Mesendoderm (in vitro differentiated cells): ENCODE data around the gene DIAPH3.

ENCODE experiments used
- DNase-seq: peaks from one replicate; pipeline ENCODE4 v3.0.0; 2013
- H2AK5ac ChIP-seq: 2 replicates; pipeline ENCODE4 v1.6.1; 2013; ENCODE audit warnings: low read length, inconsistent platforms
- H2BK120ac ChIP-seq: 2 replicates; pipeline ENCODE4 v1.6.1; 2013; ENCODE audit warnings: low read depth, mild to moderate bottlenecking, low read length, moderate library complexity, mixed read lengths
- H2BK15ac ChIP-seq: replicated peaks from 2 replicates; pipeline ENCODE4 v1.6.1; 2013; ENCODE audit warnings: low read depth, mild to moderate bottlenecking, moderate library complexity
- H2BK5ac ChIP-seq: 2 replicates; pipeline ENCODE4 v1.6.1; 2013; ENCODE audit warnings: low read length, inconsistent platforms
- H3K18ac ChIP-seq: 2 replicates; pipeline ENCODE4 v1.6.1; 2013; ENCODE audit warnings: mild to moderate bottlenecking, low read length, mixed read lengths
- H3K23ac ChIP-seq: one replicate; pipeline ENCODE4 v1.6.1; 2013; ENCODE audit warnings: low read length
- H3K27ac ChIP-seq: 2 replicates; pipeline ENCODE4 v1.5.1; 2013; ENCODE audit warnings: low read depth, mild to moderate bottlenecking, inconsistent platforms, low read length, moderate library complexity
- H3K27me3 ChIP-seq: 2 replicates; pipeline ENCODE4 v1.6.1; 2013; ENCODE audit warnings: low read length, control low read depth, mild to moderate bottlenecking, inconsistent platforms; ENCODE audit not compliant: insufficient read depth, poor library complexity
- H3K36me3 ChIP-seq: 2 replicates; pipeline ENCODE4 v1.6.1; 2013; ENCODE audit warnings: low read length, inconsistent platforms; ENCODE audit not compliant: control insufficient read depth, insufficient read depth
- H3K4ac ChIP-seq: one replicate; pipeline ENCODE4 v1.6.1; 2013; ENCODE audit warnings: low read depth, mild to moderate bottlenecking, low read length, moderate library complexity
- H3K4me1 ChIP-seq: 2 replicates; pipeline ENCODE4 v1.6.1; 2013; ENCODE audit warnings: low read depth, low read length, inconsistent platforms; ENCODE audit not compliant: control insufficient read depth
- H3K4me2 ChIP-seq: 2 replicates; pipeline ENCODE4 v1.6.1; 2013; ENCODE audit warnings: low read length
- H3K4me3 ChIP-seq: 2 replicates; pipeline ENCODE4 v1.5.1; 2013; ENCODE audit warnings: mild to moderate bottlenecking, low read length
- H3K56ac ChIP-seq: one replicate; pipeline ENCODE4 v1.6.1; 2013; ENCODE audit warnings: low read length
- H3K79me1 ChIP-seq: 2 replicates; pipeline ENCODE4 v1.6.1; 2013; ENCODE audit warnings: low read length, inconsistent platforms
- H3K79me2 ChIP-seq: 2 replicates; pipeline ENCODE4 v1.6.1; 2013; ENCODE audit warnings: mild to moderate bottlenecking, low read length; ENCODE audit not compliant: control insufficient read depth, insufficient read depth
- H3K9ac ChIP-seq: 2 replicates; pipeline ENCODE4 v1.6.1; 2013; ENCODE audit warnings: low read length, inconsistent platforms
- H4K5ac ChIP-seq: one replicate; pipeline ENCODE4 v1.6.1; 2013; ENCODE audit warnings: low read length
- H4K8ac ChIP-seq: one replicate; pipeline ENCODE4 v1.6.1; 2013; ENCODE audit warnings: low read depth, mild to moderate bottlenecking, control low read depth, low read length, moderate library complexity
- WGBS: extraction: QIAGEN DNeasy Blood & Tissue Kit; methylation state at CpG from one replicate; pipeline ENCODE4 v1.1.7; 2013; ENCODE audit warnings: low lambda C conversion rate, missing lambda C conversion rate; ENCODE audit not compliant: insufficient coverage; ENCODE audit errors: extremely low coverage; 5-methylcytosine and 5-hydroxymethylcytosine counted together

DIAPH3 gene

DNA sequence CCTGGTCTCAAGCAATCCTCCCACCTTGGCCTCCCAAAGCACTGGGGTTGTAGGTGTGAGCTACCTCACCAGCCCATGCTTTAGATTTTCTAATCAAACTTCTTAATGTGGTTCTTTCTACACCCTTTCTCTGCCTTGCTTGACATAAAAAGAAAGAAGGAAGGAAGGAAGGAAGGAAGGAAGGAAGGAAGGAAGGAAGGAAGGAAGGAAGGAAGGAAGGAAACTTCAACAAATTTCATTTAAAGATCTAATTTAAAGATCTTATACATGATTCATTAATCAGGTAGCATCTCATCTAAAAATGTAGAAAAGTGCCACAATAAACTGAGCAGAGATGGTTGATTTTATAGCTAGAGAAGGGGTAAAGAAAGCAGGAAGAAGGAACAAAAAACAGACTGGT is 215.0 kb downstream of the DIAPH3 start:
- Histone ChIP-seq H4K8ac (no peak overlapping the region), H3K36me3 (no peaks in the 10 kb centered on the region), H3K23ac (no peak overlapping the region), H3K79me1 (no peaks in the 10 kb centered on the region), H3K4me3 (no peak overlapping the region), H3K4me1 (no peaks in the 10 kb centered on the region), H3K27me3 (no peaks in the 10 kb centered on the region), H2AK5ac (no peak overlapping the region), H3K4me2 (no peak overlapping the region), H2BK15ac (no peak overlapping the region), H3K79me2 (no peaks in the 10 kb centered on the region), H3K27ac (no peak overlapping the region), H3K18ac (no peak overlapping the region), H2BK5ac (no peak overlapping the region), H3K9ac (no peak overlapping the region), H4K5ac (no peak overlapping the region), H3K4ac (no peak overlapping the region), H3K56ac (no peak overlapping the region), H2BK120ac (no peak overlapping the region)
- no peak for DNase-seq

DNA sequence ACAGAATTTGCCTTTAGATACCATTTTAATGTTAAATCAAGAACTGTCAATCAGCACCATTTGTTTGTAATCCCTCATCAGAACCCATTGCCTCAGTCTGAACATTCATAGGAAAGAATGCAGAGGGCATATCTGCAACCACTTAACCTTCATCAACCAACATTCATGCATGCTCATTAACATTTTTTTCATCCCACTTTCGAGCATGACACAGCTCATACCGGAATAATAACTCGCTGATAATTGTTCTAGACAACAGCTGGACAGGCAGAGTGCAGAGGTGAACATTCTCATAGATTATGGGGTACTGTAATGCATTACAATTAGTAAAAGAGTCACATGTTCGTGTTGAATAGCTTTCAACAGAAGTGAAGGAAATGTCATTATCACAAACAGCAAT is 216.8 kb downstream of the DIAPH3 start:
- H3K4me3 ChIP-seq = no peak overlapping the region
- H3K27ac ChIP-seq = no peak overlapping the region
- no peaks in the 10 kb centered on the region for H3K79me2 ChIP-seq
- H3K79me1 ChIP-seq = no peaks in the 10 kb centered on the region
- H3K36me3 ChIP-seq = no peaks in the 10 kb centered on the region
- H2AK5ac ChIP-seq = no peak overlapping the region
- no peaks in the 10 kb centered on the region for H3K4me1 ChIP-seq
- no peak overlapping the region for H3K4me2 ChIP-seq
- H4K5ac ChIP-seq = no peak overlapping the region
- WGBS = no CpG with 5 or more reads among the region's 4 CpGs
- H3K23ac ChIP-seq = no peak overlapping the region
- H3K27me3 ChIP-seq = no peaks in the 10 kb centered on the region
- H3K56ac ChIP-seq = no peak overlapping the region
- no peak overlapping the region for H2BK120ac ChIP-seq
- no peak overlapping the region for H3K9ac ChIP-seq
- no peak overlapping the region for H3K4ac ChIP-seq
- no peak overlapping the region for H2BK15ac ChIP-seq
- H2BK5ac ChIP-seq = no peak overlapping the region
- DNase-seq = no peak
- H4K8ac ChIP-seq = no peak overlapping the region
- H3K18ac ChIP-seq = no peak overlapping the region

DNA sequence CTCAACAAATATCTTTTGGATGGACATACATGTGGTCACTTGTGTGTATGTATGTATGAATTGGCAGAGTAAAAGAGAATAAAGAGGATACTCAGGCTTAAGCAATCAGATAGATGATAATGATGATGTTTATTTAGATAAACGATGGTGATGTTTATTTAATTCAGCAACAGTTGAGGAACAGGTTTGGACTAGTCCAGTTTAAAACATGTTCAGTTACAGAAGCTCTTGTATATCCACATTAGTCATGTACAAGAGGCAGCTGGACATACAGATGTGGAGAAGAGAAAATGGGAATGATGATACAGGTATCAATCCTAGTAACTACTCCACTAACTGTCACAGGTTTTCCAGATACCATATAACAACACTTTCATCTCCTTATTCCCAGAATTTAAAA is 232.1 kb downstream of the DIAPH3 start:
- no peak overlapping the region for H2BK120ac ChIP-seq
- H3K4me3 ChIP-seq = no peak overlapping the region
- no peaks in the 10 kb centered on the region for H3K36me3 ChIP-seq
- no peak overlapping the region for H2BK15ac ChIP-seq
- H4K5ac ChIP-seq = no peak overlapping the region
- no peak overlapping the region for H4K8ac ChIP-seq
- no peaks in the 10 kb centered on the region for H3K4me1 ChIP-seq
- H2AK5ac ChIP-seq = no peak overlapping the region
- 100% methylated on average over 1 of the region's 1 CpG for WGBS
- H3K79me2 ChIP-seq = no peaks in the 10 kb centered on the region
- no peak overlapping the region for H2BK5ac ChIP-seq
- H3K23ac ChIP-seq = no peak overlapping the region
- DNase-seq = no peak
- H3K56ac ChIP-seq = no peak overlapping the region
- no peak overlapping the region for H3K9ac ChIP-seq
- no peak overlapping the region for H3K4me2 ChIP-seq
- no peak overlapping the region for H3K27ac ChIP-seq
- H3K18ac ChIP-seq = no peak overlapping the region
- no peaks in the 10 kb centered on the region for H3K27me3 ChIP-seq
- H3K4ac ChIP-seq = no peak overlapping the region
- H3K79me1 ChIP-seq = no peaks in the 10 kb centered on the region

DNA sequence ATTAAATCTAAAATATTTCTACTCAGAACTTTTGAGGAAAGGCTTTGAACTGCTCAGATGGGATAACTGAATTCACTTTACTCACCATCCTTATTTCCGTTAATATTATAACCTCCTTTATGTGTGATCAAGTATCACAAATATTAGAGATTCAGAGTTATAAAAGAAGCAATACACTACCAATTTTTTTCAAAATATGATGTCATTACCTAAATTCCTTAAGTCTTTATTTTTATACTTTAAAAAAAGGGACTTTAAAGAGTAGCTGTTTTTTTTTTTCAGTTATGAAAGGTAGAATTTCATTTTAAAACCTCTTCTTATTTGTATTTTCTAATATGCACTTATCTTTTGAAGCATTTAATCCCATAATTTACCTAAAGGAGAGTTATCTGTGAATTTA is 239.5 kb downstream of the DIAPH3 start:
- Histone ChIP-seq H3K4me3 (no peak overlapping the region), H3K79me2 (no peaks in the 10 kb centered on the region), H3K27me3 (no peaks in the 10 kb centered on the region), H3K79me1 (no peaks in the 10 kb centered on the region), H2BK120ac (no peak overlapping the region), H3K4me1 (no peaks in the 10 kb centered on the region), H3K56ac (no peak overlapping the region), H3K18ac (no peak overlapping the region), H3K23ac (no peak overlapping the region), H4K5ac (no peak overlapping the region), H4K8ac (no peak overlapping the region), H3K9ac (no peak overlapping the region), H3K27ac (no peak overlapping the region), H2BK5ac (no peak overlapping the region), H2AK5ac (no peak overlapping the region), H2BK15ac (no peak overlapping the region), H3K36me3 (no peaks in the 10 kb centered on the region), H3K4me2 (no peak overlapping the region), H3K4ac (no peak overlapping the region)
- DNase-seq = no peak
- WGBS = no CpG with 5 or more reads among the region's 1 CpG

DNA sequence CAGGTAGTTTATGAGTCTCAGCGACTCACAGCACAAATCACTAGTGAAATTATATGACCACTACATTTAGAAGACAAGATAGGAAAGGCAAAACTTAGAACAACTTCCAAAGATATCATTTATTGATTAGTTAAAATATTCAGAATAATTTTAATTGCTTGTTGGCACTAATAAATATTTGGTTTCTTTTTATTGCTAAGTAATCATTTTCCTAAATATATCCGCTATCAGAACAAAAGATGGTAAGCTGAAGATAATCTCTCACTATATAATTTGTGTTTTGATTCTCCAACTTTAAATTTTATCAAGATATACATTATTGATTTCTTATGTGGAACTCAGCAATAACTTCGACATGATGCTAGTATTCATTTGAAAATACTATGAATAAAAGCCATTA is 248.5 kb downstream of the DIAPH3 start:
- no peaks in the 10 kb centered on the region for H3K79me1 ChIP-seq
- no peaks in the 10 kb centered on the region for H3K4me1 ChIP-seq
- H4K5ac ChIP-seq = no peak overlapping the region
- no peak overlapping the region for H4K8ac ChIP-seq
- H3K18ac ChIP-seq = no peak overlapping the region
- no peak for DNase-seq
- H2BK15ac ChIP-seq = no peak overlapping the region
- no CpG with 5 or more reads among the region's 3 CpGs for WGBS
- no peaks in the 10 kb centered on the region for H3K27me3 ChIP-seq
- H3K79me2 ChIP-seq = no peaks in the 10 kb centered on the region
- H3K23ac ChIP-seq = no peak overlapping the region
- no peaks in the 10 kb centered on the region for H3K36me3 ChIP-seq
- no peak overlapping the region for H3K4me2 ChIP-seq
- H2AK5ac ChIP-seq = no peak overlapping the region
- H3K9ac ChIP-seq = no peak overlapping the region
- H3K4me3 ChIP-seq = no peak overlapping the region
- no peak overlapping the region for H3K4ac ChIP-seq
- no peak overlapping the region for H2BK120ac ChIP-seq
- no peak overlapping the region for H3K56ac ChIP-seq
- no peak overlapping the region for H3K27ac ChIP-seq
- H2BK5ac ChIP-seq = no peak overlapping the region

DNA sequence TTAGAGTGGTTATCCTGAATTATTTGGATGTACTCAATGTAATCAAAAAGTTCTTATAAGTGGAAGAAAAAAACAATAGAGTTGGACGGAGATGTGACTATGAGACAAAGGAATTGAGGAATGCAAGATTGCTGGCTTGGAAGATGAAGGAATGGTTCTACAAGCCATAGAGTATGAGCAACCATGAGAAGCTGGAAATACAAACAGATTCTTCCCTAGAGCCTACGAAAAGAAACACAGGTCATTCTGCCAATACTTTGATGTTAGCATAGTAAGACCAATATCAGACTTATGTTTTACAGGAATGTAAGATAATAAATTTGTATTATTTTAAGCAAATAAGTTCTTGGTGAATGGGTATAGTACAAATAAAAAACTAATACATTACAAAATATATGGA is 249.2 kb downstream of the DIAPH3 start:
- no peaks in the 10 kb centered on the region for H3K36me3 ChIP-seq
- no peak overlapping the region for H3K4ac ChIP-seq
- no peak for DNase-seq
- H2BK15ac ChIP-seq = no peak overlapping the region
- WGBS = no CpG with 5 or more reads among the region's 2 CpGs
- no peaks in the 10 kb centered on the region for H3K27me3 ChIP-seq
- H3K23ac ChIP-seq = no peak overlapping the region
- H3K79me1 ChIP-seq = no peaks in the 10 kb centered on the region
- H3K9ac ChIP-seq = no peak overlapping the region
- no peak overlapping the region for H3K4me2 ChIP-seq
- no peak overlapping the region for H2BK120ac ChIP-seq
- H3K27ac ChIP-seq = no peak overlapping the region
- H3K18ac ChIP-seq = no peak overlapping the region
- no peaks in the 10 kb centered on the region for H3K79me2 ChIP-seq
- no peak overlapping the region for H3K56ac ChIP-seq
- H2BK5ac ChIP-seq = no peak overlapping the region
- H3K4me1 ChIP-seq = no peaks in the 10 kb centered on the region
- H2AK5ac ChIP-seq = no peak overlapping the region
- no peak overlapping the region for H3K4me3 ChIP-seq
- no peak overlapping the region for H4K8ac ChIP-seq
- H4K5ac ChIP-seq = no peak overlapping the region
